GM19463 (cell line): ENCODE data around the gene EEF1A2.

Source experiments
- ATAC-seq: cut with Tn5 transposase; IDR thresholded peaks from one replicate; pipeline ENCODE4 v1.9.1; 2021; ENCODE audit warnings: mild to moderate bottlenecking, moderate library complexity; ENCODE audit not compliant: unreplicated experiment

EEF1A2 gene

DNA sequence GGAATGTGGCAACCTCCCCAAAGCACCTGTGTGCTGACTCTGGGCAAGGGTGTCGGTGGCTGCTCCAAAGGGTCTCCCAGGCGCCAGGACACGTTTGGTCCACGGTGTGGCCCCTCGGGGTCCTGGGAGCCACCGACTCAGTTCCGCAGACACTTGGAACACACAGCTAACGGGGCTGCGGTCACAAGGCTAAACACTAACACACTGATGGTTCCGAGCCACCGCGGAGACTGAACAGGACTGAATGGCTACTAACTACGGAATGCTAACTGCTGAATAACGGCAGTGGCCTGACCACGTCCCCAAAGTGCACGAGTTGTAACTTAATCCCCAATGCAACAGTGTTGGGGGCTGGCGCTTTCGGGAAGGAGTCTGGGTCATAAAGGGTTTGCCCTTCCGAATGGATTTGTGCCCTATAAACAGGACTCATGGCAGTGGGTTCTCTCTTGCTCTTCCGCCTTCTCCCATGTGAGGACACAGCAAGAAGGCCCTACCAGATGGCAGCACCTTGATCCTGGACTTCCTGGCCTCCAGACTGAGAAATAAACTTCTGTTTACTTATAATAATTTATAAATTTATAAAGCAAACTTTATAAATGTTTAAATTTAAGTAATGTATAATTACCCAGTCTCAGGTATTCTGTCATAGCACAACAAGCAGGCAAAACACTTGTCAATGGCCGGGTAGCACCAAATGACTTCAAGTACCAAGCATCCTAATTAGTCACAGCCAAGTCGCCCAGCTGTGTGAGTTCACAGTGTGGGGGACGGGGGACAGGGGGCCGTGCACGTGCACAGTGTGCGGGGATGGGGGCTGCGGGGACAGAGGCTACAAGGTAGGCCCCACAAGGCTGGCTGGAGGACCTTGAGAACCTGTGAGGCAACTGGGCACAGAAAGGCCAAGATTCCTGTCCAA is 2.3 kb upstream of the EEF1A2 start:
- no peak for ATAC-seq

DNA sequence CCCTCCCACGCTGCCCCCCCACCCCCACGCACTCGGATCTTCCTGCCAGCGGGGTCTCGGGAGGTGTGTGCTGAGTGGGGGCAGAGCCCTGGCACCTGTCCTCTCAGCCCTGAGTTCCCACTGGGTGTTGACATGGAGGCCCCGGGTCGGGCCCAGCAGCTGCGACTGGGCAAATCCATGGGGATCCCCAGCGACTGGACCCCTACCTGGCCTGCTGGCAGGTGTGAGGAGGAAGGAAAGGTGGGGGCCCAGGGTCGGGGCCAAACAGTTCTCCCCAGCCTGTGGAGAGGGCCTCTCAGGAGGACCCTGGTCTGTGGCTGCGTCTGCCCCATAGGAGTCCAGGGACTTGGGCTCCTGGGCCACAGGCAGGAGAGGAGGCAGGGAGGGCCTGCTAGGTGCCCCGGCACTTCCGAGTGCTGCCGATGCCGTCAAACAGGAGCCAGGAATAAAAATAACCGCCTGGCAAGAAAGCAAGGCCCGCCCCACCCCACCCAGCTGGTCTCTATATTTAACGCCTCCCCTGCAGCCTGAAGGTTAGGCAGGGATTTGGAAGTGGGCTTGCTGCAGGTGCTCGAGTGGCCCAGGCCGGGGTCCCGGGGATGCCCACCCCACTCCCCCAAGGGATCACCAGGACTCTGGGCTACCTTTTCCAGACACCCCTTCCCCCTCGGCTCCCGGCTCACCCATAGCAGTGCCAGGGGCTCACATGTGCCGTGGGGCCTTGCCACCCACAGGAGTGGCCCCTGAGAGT is 1.4 kb upstream of the EEF1A2 start:
- ATAC-seq: no peak

- no peak for ATAC-seq
Measured at GRCh38 chr20:63499338-63499969, 571 bp upstream of the EEF1A2 start.

DNA sequence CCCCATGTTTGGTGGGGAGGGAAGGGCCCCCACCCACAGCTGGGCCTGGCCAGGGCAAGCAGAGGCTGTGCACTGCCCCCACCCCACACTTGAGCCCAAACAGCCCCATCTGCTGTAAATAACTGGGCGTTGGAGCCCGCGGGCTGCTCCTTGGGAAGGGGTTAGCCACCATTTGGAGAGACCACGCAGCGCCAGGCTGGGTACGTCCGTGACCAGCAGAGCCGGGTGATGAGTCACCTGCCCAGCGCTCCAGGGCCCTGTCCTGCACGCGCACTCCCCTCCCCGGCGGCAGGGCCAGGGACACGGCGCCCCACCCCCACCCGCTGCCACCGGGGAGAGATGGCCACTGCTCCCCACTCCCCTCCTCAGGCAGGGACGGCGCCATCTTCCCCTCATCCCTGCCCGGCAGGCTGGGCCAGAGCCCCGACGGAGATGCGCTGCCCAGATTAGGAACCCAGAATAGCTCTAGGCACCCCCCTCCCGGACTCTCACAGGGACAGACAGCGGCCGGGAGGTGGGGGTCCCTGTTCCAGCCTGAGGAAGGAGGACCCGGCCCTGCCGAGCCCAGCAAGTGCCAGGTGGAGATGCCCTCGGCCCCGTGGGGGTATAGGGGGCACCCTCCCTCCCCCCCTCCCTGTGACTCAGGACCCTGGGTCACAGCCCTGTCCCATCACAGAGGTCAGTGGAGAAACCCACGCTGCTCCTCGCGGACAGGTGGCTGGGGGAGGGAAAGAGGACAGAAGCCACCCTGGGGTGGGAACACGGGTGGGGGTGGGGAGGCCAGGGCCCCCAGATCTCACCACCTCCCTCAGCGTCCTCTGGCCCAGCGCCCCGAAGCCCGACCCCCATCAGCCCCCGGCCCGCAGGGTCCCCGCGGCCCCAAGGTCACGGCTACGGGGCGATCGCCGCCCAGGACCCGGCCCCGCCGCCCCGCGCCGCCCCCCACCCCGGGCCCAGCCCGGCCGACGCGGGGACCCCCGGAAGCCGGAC is 642 bp downstream of the EEF1A2 start:
- ATAC-seq: no peak

- ATAC-seq: no peak
Measured at GRCh38 chr20:63497138-63497945, 1.5 kb downstream of the EEF1A2 start.

GRCh38 chr20:63496596-63497120 is 2.2 kb downstream of the EEF1A2 start:
- no peak for ATAC-seq

- no peak for ATAC-seq
Measured at GRCh38 chr20:63495741-63496595, 2.9 kb downstream of the EEF1A2 start.

DNA sequence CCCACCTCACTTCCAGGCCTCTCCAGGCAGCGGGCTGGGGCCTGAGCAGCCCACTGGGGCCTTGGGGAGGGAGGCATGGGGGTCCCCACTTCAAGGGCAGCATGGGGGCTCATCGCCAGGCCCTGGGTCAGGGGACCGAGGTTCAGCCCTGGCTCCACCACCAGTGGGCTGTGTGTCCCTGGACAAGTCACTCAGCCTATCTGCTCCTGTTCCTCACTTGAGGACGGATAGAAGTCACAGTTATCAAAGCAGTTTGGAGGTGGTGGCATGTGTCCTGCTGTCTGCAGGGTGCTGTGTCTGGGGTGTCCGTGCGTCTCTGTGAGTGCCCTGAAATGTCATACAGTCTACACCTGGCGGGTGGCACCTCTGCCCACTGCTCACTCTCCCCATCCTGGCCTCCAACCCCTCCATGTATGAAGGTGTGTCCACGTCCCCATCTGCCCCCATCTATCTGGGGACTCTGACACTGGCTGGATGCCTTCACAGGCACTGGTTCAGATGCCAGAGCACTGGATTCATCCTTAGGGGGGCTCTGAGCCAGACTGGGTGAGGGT is 3.6 kb downstream of the EEF1A2 start:
- ATAC-seq: no peak

DNA sequence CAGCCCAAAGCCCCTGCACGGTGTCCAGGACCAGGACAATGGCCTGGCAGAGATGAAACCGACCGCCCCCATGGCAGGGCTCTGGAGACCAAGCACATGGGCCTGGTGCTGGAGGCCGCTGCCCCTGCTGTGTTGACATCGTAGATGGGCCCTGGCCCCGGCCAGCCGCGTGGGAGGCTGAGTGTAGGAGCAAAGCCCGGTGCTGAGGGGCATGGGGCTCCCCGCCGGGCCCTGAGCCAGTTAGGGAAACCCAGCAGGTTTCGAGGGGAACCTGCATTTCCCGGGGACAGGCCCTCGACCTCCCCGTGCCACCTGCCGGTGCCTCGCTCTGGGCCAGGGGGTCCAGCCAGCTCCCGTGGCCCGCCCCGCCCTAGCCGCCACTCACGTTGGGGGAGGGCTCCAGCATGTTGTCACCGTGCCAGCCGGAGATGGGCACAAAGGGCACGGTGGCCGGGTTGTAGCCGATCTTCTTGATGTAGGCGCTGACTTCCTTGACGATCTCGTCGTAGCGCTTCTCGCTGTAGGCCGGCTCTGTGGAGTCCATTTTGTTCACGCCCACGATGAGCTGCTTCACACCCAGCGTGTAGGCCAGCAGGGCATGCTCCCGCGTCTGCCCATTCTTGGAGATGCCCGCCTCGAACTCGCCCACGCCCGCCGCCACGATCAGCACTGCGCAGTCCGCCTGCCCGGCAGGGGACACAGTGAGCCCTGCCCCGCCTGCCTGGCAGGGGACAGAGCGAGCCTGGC is 4.3 kb downstream of the EEF1A2 start:
- no peak for ATAC-seq

DNA sequence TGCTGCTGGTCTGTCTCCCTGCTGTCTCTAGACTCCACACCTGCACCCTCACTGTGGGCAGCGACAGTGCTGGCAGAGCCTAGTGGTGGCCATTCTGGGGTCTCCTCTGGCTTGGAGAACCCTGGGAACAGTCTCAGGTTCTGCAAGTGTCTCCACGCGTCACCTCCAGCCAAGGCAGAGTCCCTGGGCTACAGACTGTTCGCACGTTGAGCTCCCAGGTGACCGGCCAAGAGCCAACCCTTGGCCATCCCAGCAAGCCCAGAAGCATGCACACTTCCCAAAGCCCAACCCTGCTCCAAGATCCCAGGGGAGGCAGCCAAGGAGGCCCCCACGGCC is 4.8 kb downstream of the EEF1A2 start:
- ATAC-seq: no peak

DNA sequence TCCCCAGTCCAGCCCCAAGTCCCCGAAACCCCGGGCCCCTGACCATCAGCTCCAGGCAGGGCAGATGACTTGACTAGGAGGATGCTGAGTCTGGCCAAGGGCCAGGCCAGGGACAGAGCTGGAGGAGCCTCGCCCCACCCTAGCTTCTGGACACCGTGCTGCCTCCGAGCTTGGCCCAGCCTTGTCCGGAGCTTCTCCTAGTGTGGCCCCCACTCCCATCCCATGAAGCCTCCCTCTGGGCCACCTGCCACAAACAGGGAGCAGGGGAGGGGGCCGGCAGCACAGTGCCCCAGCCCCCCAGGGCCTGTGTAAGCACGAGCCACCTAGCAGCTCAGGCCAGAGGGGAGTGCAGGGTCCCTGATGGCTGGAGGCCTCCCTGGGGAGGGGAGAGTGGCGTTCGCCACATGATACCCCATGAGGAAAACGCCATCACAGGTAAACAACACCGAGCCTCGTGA is 5.3 kb downstream of the EEF1A2 start:
- ATAC-seq: no peak

DNA sequence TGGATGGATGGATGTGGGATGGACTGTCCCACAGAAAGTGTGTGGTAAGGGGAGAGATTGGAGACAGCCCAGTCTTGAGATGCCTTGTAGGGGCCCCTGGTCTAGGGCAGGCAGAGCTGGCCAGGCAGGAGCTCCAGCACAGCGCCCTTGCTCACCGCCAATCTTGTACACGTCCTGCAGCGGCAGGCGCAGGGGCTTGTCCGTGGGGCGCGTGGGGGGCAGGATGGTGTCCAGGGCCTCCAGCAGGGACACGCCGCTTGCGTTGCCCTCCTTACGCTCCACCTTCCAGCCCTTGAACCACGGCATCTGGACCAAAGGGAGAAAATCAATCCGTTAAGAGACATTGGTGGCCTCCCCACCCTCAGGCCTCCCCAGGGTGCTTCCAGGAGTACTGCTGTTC is 5.9 kb downstream of the EEF1A2 start:
- no peak for ATAC-seq

GRCh38 chr20:63492518-63492917 is 6.4 kb downstream of the EEF1A2 start:
- no peak for ATAC-seq

- no peak for ATAC-seq
Measured at GRCh38 chr20:63491635-63492230, 7.2 kb downstream of the EEF1A2 start.

DNA sequence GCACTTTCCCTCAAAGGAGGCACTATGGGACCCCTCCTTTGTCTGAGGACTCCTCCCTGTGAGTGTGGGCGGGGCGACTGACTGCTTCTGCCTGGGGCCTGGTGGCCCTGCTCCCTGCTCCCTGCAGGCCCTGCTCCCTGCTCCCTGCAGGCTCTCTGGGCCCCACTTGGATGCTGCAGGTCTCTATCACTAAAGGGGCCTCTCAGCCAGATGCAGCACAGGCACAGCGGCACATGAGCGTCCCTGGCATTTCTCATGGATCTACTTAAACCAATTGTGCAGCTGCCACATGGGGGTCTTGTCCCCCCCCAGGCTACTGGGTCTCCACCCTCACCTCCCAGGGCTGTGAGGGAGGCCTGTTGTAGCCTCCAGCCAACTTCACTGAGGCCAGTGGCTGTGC is 7.8 kb downstream of the EEF1A2 start:
- ATAC-seq: no peak

GRCh38 chr20:63490416-63490815 is 8.5 kb downstream of the EEF1A2 start:
- ATAC-seq: no peak
